ENCODE results near the gene ITSN2. TPM values are rescaled to one million over a fixed set of nuclear protein-coding genes. Genes with fewer than 3 reads are reported as not detected.

Gene ITSN2
- total RNA-seq, 6 experiments from 2014 or later = 22.6 to 34.1 (median 28.9) TPM

GRCh38 chr2:24307961-24308360, 52.4 kb downstream of the ITSN2 start:
- intact Hi-C loops (cut with DNase I) = no loop called here
- H3K4me3 ChIP-seq = no peak overlapping the region
- H3K4me1 ChIP-seq = peaks cover 0 to 12% (median 5%) of the 10 kb centered on the region in 4 donors
- no peak for TF ChIP-seq POLR2A (IDR thresholded peaks at IDR 0.05)
- TF ChIP-seq CTCF (IDR thresholded peaks at IDR 0.05) = no peak
- no peak for DNase-seq
- no peak for ATAC-seq
- H3K27ac ChIP-seq = no peak overlapping the region
- H3K9me3 ChIP-seq = no peaks in the 10 kb centered on the region
- H3K27me3 ChIP-seq = no peaks in the 10 kb centered on the region
- 95% methylated on average over 2 of the region's 2 CpGs for WGBS (ENCODE audit: insufficient coverage, low coverage, low lambda C conversion rate, missing lambda C conversion rate)
- H3K36me3 ChIP-seq = peaks cover 0 to 57% (median 14%) of the 10 kb centered on the region in 4 donors

- no peak for DNase-seq
- no peak for ATAC-seq
These were observed 55.7 kb downstream of the ITSN2 start for GRCh38 chr2:24304631-24305030.

GRCh38 chr2:24304098-24304497, 56.2 kb downstream of the ITSN2 start:
- 33% methylated on average over 4 of the region's 4 CpGs for WGBS (ENCODE audit: insufficient coverage, low coverage, low lambda C conversion rate, missing lambda C conversion rate)

More at GRCh38 chr2:24304631-24305030, 55.7 kb downstream of the ITSN2 start:
- peaks cover 0 to 12% (median 5%) of the 10 kb centered on the region in 4 donors for H3K4me1 ChIP-seq
- peak overlapping the region in 2 of 3 donors; percentile 17 to 62 for H3K27ac ChIP-seq
- no peak for TF ChIP-seq CTCF (IDR thresholded peaks at IDR 0.05)
- TF ChIP-seq POLR2A (IDR thresholded peaks at IDR 0.05) = no peak
- WGBS (ENCODE audit: insufficient coverage, low coverage, low lambda C conversion rate, missing lambda C conversion rate) = 49% methylated on average over 3 of the region's 3 CpGs
- H3K4me3 ChIP-seq = no peak overlapping the region
- no peaks in the 10 kb centered on the region for H3K9me3 ChIP-seq
- intact Hi-C loops (cut with DNase I) = no loop called here
- peaks cover 3 to 64% (median 12%) of the 10 kb centered on the region in 4 donors for H3K36me3 ChIP-seq
- H3K27me3 ChIP-seq = no peaks in the 10 kb centered on the region

GRCh38 chr2:24301599-24301998, 58.7 kb downstream of the ITSN2 start:
- ATAC-seq (no peak), DNase-seq (no peak)
- 72% methylated on average over 6 of the region's 6 CpGs for WGBS (ENCODE audit: insufficient coverage, low coverage, low lambda C conversion rate, missing lambda C conversion rate)

More at GRCh38 chr2:24304098-24304497, 56.2 kb downstream of the ITSN2 start:
- Histone ChIP-seq H3K27me3 (no peaks in the 10 kb centered on the region), H3K9me3 (no peaks in the 10 kb centered on the region), H3K27ac (peak overlapping the region in 2 of 3 donors; percentile 17 to 62), H3K36me3 (peaks cover 3 to 64% (median 10%) of the 10 kb centered on the region in 4 donors), H3K4me3 (no peak overlapping the region), H3K4me1 (peaks cover 0 to 12% (median 5%) of the 10 kb centered on the region in 4 donors)
- peak; percentile 99 to 100 (median 99) for ATAC-seq
- DNase-seq = peak; percentile 67 to 86 (median 82)
- TF ChIP-seq POLR2A (IDR thresholded peaks at IDR 0.05) = no peak
- no peak for TF ChIP-seq CTCF (IDR thresholded peaks at IDR 0.05)
- intact Hi-C loops (cut with DNase I) = no loop called here

More at GRCh38 chr2:24301599-24301998, 58.7 kb downstream of the ITSN2 start:
- intact Hi-C loops (cut with DNase I) = no loop called here
- no peaks in the 10 kb centered on the region for H3K9me3 ChIP-seq
- no peak overlapping the region for H3K27ac ChIP-seq
- TF ChIP-seq POLR2A (IDR thresholded peaks at IDR 0.05) (no peak), CTCF (IDR thresholded peaks at IDR 0.05) (no peak)
- no peaks in the 10 kb centered on the region for H3K27me3 ChIP-seq
- H3K4me1 ChIP-seq = peaks cover 0 to 12% (median 5%) of the 10 kb centered on the region in 4 donors
- H3K4me3 ChIP-seq = no peak overlapping the region
- H3K36me3 ChIP-seq = peaks cover 3 to 69% (median 7%) of the 10 kb centered on the region in 4 donors

Measured in right lobe of liver (tissue), 6 donors.